ENCODE data around the gene DAAM2.

Gene DAAM2

GRCh38 chr6:39887692-39888450, 95.7 kb downstream of the DAAM2 start:
- no peak for DNase-seq (ENCODE audit: low read depth in 2 of 2)

GRCh38 chr6:39889229-39889628, 97.1 kb downstream of the DAAM2 start:
- DNase-seq (ENCODE audit: low read depth in 2 of 2): no peak

- DNase-seq (ENCODE audit: low read depth in 2 of 2): no peak
These were observed 99.2 kb downstream of the DAAM2 start for GRCh38 chr6:39891353-39891752.

- DNase-seq (ENCODE audit: low read depth in 2 of 2): no peak
These were observed 99.8 kb downstream of the DAAM2 start for GRCh38 chr6:39891976-39892375.

- peak in 1 of 2 donors; percentile 12 for DNase-seq (ENCODE audit: low read depth in 2 of 2)
These were observed 100.4 kb downstream of the DAAM2 start for GRCh38 chr6:39892490-39893129.

GRCh38 chr6:39893286-39893685, 101.1 kb downstream of the DAAM2 start:
- no peak for DNase-seq (ENCODE audit: low read depth in 2 of 2)

GRCh38 chr6:39896701-39897100, 104.5 kb downstream of the DAAM2 start:
- no peak for DNase-seq (ENCODE audit: low read depth in 2 of 2)

GRCh38 chr6:39897698-39898097, 105.5 kb downstream of the DAAM2 start:
- DNase-seq (ENCODE audit: low read depth in 2 of 2): no peak

- no peak for DNase-seq (ENCODE audit: low read depth in 2 of 2)
These were observed 106.4 kb downstream of the DAAM2 start for GRCh38 chr6:39898625-39899024.

- no peak for DNase-seq (ENCODE audit: low read depth in 2 of 2)
These were observed 107.5 kb downstream of the DAAM2 start for GRCh38 chr6:39899554-39900295.

GRCh38 chr6:39901116-39901655, 109.0 kb downstream of the DAAM2 start:
- DNase-seq (ENCODE audit: low read depth in 2 of 2): no peak

- DNase-seq (ENCODE audit: low read depth in 2 of 2): no peak
These were observed 109.5 kb downstream of the DAAM2 start for GRCh38 chr6:39901670-39902069.

- DNase-seq (ENCODE audit: low read depth in 2 of 2): no peak
These were observed 110.0 kb downstream of the DAAM2 start for GRCh38 chr6:39902136-39902535.

- no peak for DNase-seq (ENCODE audit: low read depth in 2 of 2)
These were observed 110.8 kb downstream of the DAAM2 start for GRCh38 chr6:39902786-39903465.

- no peak for DNase-seq (ENCODE audit: low read depth in 2 of 2)
These were observed 111.5 kb downstream of the DAAM2 start for GRCh38 chr6:39903656-39904055.

- no peak for DNase-seq (ENCODE audit: low read depth in 2 of 2)
These were observed 112.9 kb downstream of the DAAM2 start for GRCh38 chr6:39904946-39905639.

- DNase-seq (ENCODE audit: low read depth in 2 of 2): no peak
These were observed 113.4 kb downstream of the DAAM2 start for GRCh38 chr6:39905640-39905975.

GRCh38 chr6:39906318-39906761, 114.2 kb downstream of the DAAM2 start:
- no peak for DNase-seq (ENCODE audit: low read depth in 2 of 2)

GRCh38 chr6:39907871-39908575, 115.8 kb downstream of the DAAM2 start:
- DNase-seq (ENCODE audit: low read depth in 2 of 2): no peak

GRCh38 chr6:39908838-39909583, 116.8 kb downstream of the DAAM2 start:
- no peak for DNase-seq (ENCODE audit: low read depth in 2 of 2)
